B cell (primary cell): Measurements from ENCODE around the gene TNFRSF12A. TPM values are rescaled to one million over a fixed set of nuclear protein-coding genes. Genes with fewer than 3 reads are reported as not detected.
A peak's percentile ranks its signal among the peaks of the same experiment; 100 is the strongest.

Source experiments
- ATAC-seq: fragments of 200-7000 bp; cut with Tn5 transposase; one replicate; pipeline ENCODE4 v1.10.0; 2021; ENCODE audit warnings: low read depth, mild to moderate bottlenecking, moderate number of reproducible peaks, moderate library complexity
- CTCF ChIA-PET: fragments of 350-600 bp; sonication (Branson Sonifier 250); formaldehyde crosslinking; loops from one replicate; lab custom pipeline; 2021; ENCODE audit warnings: antibody characterized with exemption, inconsistent platforms; lab: Charles Lee
- POLR2A ChIA-PET: fragments of 350-600 bp; sonication (Branson Sonifier 250); formaldehyde crosslinking; loops from one replicate; lab custom pipeline; 2021; ENCODE audit warnings: antibody characterized with exemption; lab: Charles Lee
- DNase-seq: peaks from one replicate; pipeline ENCODE4 v3.0.0; 2013
- H2AFZ ChIP-seq: 2 replicates; pipeline ENCODE4 v1.6.1; 2012; ENCODE audit warnings: mild to moderate bottlenecking, low read depth, low read length; ENCODE audit not compliant: insufficient read depth, poor library complexity, severe bottlenecking
- H3K27ac ChIP-seq, 2 donors: 1 replicate in 1 of 2; 2 replicates in 1 of 2; pipeline ENCODE4 v1.5.1; 2012 to 2013; ENCODE audit warnings: low read length in 2 of 2, mild to moderate bottlenecking in 2 of 2, moderate library complexity in 1 of 2
- H3K27me3 ChIP-seq, 4 experiments: fragments of 200-600 bp in 1 of 4; sonication (generic) in 1 of 4; replicated peaks in 1 of 4; 1 replicate in 2 of 4; 2 replicates in 2 of 4; pipeline versions ENCODE4 v1.6.1 to v1.7.0; 2013 to 2016; ENCODE audit warnings: low read length in 3 of 4, mild to moderate bottlenecking in 2 of 4, mixed read lengths in 1 of 4, moderate library complexity in 1 of 4; ENCODE audit not compliant: insufficient read depth in 4 of 4, control insufficient read depth in 3 of 4; ENCODE audit errors: control extremely low read depth in 1 of 4
- H3K36me3 ChIP-seq, 2 experiments: replicated peaks in 1 of 2; 1 replicate in 1 of 2; 2 replicates in 1 of 2; pipeline versions ENCODE4 v1.6.1 to v1.7.1; 2013; ENCODE audit warnings: low read length in 1 of 2; ENCODE audit not compliant: insufficient read depth in 2 of 2, control insufficient read depth in 1 of 2; ENCODE audit errors: control extremely low read depth in 1 of 2, extremely low read depth in 1 of 2
- H3K4me1 ChIP-seq, 2 donors: fragments of 200-600 bp in 1 of 2; sonication (generic) in 1 of 2; 1 replicate in 1 of 2; 2 replicates in 1 of 2; pipeline versions ENCODE4 v1.5.1 to v1.6.1; 2013 to 2017; ENCODE audit warnings: low read length in 2 of 2; ENCODE audit not compliant: control insufficient read depth in 2 of 2, insufficient read depth in 2 of 2
- H3K4me2 ChIP-seq: replicated peaks from 2 replicates; pipeline ENCODE3; 2012; ENCODE audit warnings: mild to moderate bottlenecking, low read depth, low read length; ENCODE audit not compliant: poor library complexity, severe bottlenecking
- H3K4me3 ChIP-seq, 5 experiments: fragments of 200-600 bp in 1 of 5; sonication (generic) in 1 of 5; 1 replicate in 3 of 5; 2 replicates in 2 of 5; pipeline versions ENCODE4 v1.5.1 to v1.7.0; 2011 to 2016; ENCODE audit warnings: low read length in 4 of 5, mild to moderate bottlenecking in 4 of 5, low read depth in 2 of 5, control low read depth in 1 of 5, moderate library complexity in 1 of 5; ENCODE audit not compliant: insufficient read depth in 1 of 5; ENCODE audit errors: control extremely low read depth in 1 of 5, extremely low read depth in 1 of 5
- H3K79me2 ChIP-seq: fragments of 200-600 bp; sonication (generic); one replicate; pipeline ENCODE4 v1.6.0; 2016; ENCODE audit warnings: low read length; ENCODE audit not compliant: control insufficient read depth, insufficient read depth
- H3K9ac ChIP-seq: fragments of 200-600 bp; sonication (generic); 2 replicates; pipeline ENCODE4 v1.6.1; 2017; ENCODE audit warnings: mild to moderate bottlenecking, low read length, moderate library complexity
- H3K9me3 ChIP-seq, 3 donors: one replicate each; pipeline versions ENCODE4 v1.6.1 to v1.7.1; 2013; ENCODE audit warnings: low read length in 2 of 3; ENCODE audit not compliant: control insufficient read depth in 2 of 3, insufficient read depth in 1 of 3; ENCODE audit errors: control extremely low read depth in 1 of 3
- H4K20me1 ChIP-seq: 2 replicates; pipeline ENCODE4 v1.6.0; 2012; ENCODE audit warnings: mild to moderate bottlenecking, low read length; ENCODE audit not compliant: insufficient read depth, control insufficient read depth, poor library complexity, severe bottlenecking
- H3K27ac Mint-ChIP-seq: one replicate; pipeline ENCODE4 v1.8.0; 2021; ENCODE audit warnings: mixed read lengths
- H3K27me3 Mint-ChIP-seq: one replicate; pipeline ENCODE4 v1.8.0; 2021; ENCODE audit warnings: mixed read lengths
- H3K4me1 Mint-ChIP-seq: one replicate; pipeline ENCODE4 v1.8.0; 2021; ENCODE audit warnings: mixed read lengths
- H3K4me3 Mint-ChIP-seq: one replicate; pipeline ENCODE4 v1.8.0; 2021; ENCODE audit warnings: mixed read lengths
- H3K9me3 Mint-ChIP-seq: one replicate; pipeline ENCODE4 v1.8.0; 2022; ENCODE audit warnings: mixed read lengths; ENCODE audit not compliant: insufficient read depth
- CTCF ChIP-seq: fragments of 200-600 bp; IDR thresholded peaks from one replicate; pipeline ENCODE4 v1.8.0; 2022; ENCODE audit warnings: antibody characterized with exemption, mild to moderate bottlenecking
- EZH2 ChIP-seq: IDR thresholded peaks from 2 replicates; pipeline ENCODE4 v1.6.1; 2012; ENCODE audit warnings: borderline replicate concordance, low read depth, mild to moderate bottlenecking, moderate library complexity, low read length; ENCODE audit not compliant: insufficient read depth, poor library complexity, severe bottlenecking
- WGBS: methylation state at CpG from one replicate; pipeline ENCODE4 v1.1.5; 2013; ENCODE audit warnings: missing lambda C conversion rate; ENCODE audit not compliant: insufficient coverage; 5-methylcytosine and 5-hydroxymethylcytosine counted together
- intact Hi-C: fragments of 100-400 bp; cut with micrococcal nuclease; formaldehyde crosslinking; loops from one replicate; pipeline ENCODE4 v1.10.0; 2022
- polyA plus RNA-seq: library from polyadenylated mRNA; depleted of rRNA; stranded (reverse); fragments of >200 nt; gene quantifications from 2 replicates; pipeline ENCODE4 v1.2.3, GENCODE V29; 2012
- total RNA-seq, 2 donors: library from RNA; stranded (reverse); fragments of 120-200 nt in 1 of 2; gene quantifications; 1 replicate in 1 of 2; 2 replicates in 1 of 2; pipeline versions ENCODE4 v1.2.3 to v1.2.4, GENCODE V29; 2013 to 2022

TNFRSF12A gene
- total and polyA plus RNA-seq, 2 donors (not counting 1 experiment from before 2014, with no cell fraction given), result 0.61 to 1.3 TPM

GRCh38 chr16:3027983-3028715 is 8.0 kb downstream of the TNFRSF12A start:
- Histone ChIP-seq H4K20me1 (peaks cover 47% of the 10 kb centered on the region), H3K9me3 (peaks cover 0 to 17% (median 0%) of the 10 kb centered on the region in 3 donors), H3K4me3 (no peak overlapping the region), H3K27me3 (peaks cover 0 to 47% (median 23%) of the 10 kb centered on the region in 4 experiments), H3K27ac (no peak overlapping the region), H3K9ac (no peak overlapping the region), H3K4me1 (peaks cover 36 to 37% of the 10 kb centered on the region in 2 donors), H3K79me2 (peaks cover 15% of the 10 kb centered on the region), H3K4me2 (peak overlapping the region; percentile 72), H3K36me3 (peaks cover 0 to 18% of the 10 kb centered on the region in 2 experiments), H2AFZ (peak overlapping the region; percentile 23)
- ChIA-PET POLR2A (interaction anchor here (0.6 to 2.3 kb wide), 10 partner anchors 17 to 1057 kb away, joined by 3 to 10 read pairs (median 4); partner anchors contain the start of gene ZNF213), CTCF (interaction anchor here (0.6 to 8.9 kb wide), 23 partner anchors 9 to 145 kb away, joined by 3 to 213 read pairs (median 4); partner anchors contain the start of genes FLYWCH2, PKMYT1, TNFRSF12A and ZNF213)
- Mint-ChIP-seq H3K9me3 (no peaks in the 10 kb centered on the region), H3K4me1 (peaks cover 32% of the 10 kb centered on the region), H3K27me3 (peaks cover 26% of the 10 kb centered on the region), H3K4me3 (no peak overlapping the region), H3K27ac (no peak overlapping the region)
- ATAC-seq, result peak; percentile 50
- intact Hi-C loops, result loop anchor here (1.0 to 10.0 kb wide), 4 partner anchors 8 to 1723 kb away; partner anchors contain the start of genes TNFRSF12A, UBE2I and ZNF263
- peak; percentile 91 for DNase-seq
- TF ChIP-seq EZH2 (no peak), CTCF (peak; percentile 85)
- 7% methylated on average over 58 of the region's 58 CpGs for WGBS
